ENCODE results near the gene RPS6KA4. TPM values are rescaled to one million over a fixed set of nuclear protein-coding genes. Genes with fewer than 3 reads are reported as not detected.
A peak's percentile ranks its signal among the peaks of the same experiment; 100 is the strongest.

RPS6KA4 gene
- polyA plus RNA-seq, 10 donors: 9.7 to 15.8 (median 12.3) TPM

DNA sequence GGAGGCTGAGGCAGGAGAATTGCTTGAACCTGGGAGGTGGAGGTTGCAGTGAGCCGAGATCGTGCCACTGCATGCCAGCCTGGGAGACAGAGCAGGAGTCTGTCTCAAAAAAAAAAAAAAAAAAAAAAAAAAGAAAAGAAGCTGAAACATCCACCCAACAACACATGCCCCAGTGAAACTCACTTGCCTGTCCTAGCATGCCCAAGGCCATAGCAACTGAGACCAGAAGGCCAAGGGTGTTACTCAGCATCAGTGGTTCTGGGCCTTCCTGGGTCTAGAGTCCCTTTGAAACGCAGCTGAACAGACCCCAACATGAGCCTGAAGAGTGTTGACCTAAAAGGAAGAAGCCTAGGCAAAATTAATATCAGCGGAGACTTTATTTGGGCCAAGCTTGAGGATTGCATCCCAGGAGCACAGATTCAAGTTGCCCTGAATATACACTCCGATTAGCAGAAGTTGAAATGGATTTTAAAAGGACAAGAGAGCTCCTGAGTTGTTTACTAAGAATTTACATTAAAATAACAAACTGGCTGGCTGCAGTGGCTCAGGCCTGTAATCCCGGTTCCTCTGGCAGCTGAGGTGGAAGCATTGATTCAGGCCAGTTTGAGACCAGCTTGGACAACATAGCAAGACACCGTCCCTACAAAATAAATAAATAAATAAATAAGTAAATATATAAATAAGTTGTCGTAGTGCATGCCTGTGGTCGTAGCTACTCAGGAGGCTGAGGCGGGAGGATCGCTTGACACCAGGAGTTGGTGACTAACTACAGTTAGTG is 34.1 kb upstream of the RPS6KA4 start:
- no peak for DNase-seq

DNA sequence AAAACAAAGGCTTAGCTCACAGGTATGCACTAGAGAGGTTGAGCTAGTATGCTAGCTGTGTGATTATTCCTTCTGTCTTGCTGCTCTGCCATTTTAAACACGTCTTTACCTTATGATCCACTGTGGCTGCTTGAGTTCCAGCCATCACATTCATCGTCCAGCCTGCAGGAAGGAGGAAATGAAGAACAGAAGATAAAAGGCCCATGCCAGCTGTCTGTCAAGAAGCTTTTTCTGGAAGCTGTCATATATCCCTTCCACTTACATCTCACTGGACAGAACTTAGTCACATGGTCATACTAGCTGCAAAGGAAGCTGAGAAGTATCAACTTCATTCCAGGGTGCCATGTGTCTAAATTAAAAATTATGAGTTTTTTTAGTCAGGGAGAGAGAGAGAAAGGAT is 31.6 kb upstream of the RPS6KA4 start:
- no peak for DNase-seq

DNA sequence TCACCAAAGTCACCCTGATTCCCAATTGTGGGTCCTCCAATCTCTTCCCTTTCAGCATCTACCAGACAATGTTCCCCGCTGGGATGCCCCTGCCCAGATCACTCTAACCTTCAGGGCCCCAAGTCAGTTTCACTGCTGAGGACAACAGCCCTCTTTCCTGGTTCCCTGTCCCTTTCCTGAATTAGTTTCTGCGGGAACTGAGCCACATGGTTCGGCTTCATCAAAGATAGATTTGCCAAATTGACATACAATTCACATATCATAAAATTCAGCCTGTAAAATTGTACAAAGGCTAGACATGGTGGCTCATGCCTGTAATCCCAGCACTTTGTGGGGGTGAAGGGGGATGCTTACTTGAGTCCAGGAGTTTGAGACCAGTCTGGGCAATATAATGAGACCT is 31.0 kb upstream of the RPS6KA4 start:
- DNase-seq: no peak

DNA sequence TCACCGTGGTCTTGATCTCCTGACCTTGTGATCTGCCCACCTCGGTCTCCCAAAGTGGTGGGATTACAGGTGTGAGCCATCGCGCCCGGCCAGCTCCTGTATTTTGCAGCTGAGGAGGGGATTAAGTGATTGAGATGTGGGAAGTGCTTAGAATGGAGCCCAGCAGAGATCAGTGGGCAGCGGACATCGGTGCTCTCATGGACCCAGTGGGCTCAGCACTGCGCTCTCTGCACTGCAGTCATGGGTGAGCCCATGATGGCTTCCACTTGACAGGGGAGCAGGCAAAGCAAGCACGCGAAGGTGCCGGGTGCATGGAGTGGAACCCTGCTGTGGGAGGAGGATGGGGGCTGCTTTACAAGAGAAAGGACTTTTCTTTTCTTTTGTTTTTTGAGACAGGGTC is 28.1 kb upstream of the RPS6KA4 start:
- no peak for DNase-seq

DNA sequence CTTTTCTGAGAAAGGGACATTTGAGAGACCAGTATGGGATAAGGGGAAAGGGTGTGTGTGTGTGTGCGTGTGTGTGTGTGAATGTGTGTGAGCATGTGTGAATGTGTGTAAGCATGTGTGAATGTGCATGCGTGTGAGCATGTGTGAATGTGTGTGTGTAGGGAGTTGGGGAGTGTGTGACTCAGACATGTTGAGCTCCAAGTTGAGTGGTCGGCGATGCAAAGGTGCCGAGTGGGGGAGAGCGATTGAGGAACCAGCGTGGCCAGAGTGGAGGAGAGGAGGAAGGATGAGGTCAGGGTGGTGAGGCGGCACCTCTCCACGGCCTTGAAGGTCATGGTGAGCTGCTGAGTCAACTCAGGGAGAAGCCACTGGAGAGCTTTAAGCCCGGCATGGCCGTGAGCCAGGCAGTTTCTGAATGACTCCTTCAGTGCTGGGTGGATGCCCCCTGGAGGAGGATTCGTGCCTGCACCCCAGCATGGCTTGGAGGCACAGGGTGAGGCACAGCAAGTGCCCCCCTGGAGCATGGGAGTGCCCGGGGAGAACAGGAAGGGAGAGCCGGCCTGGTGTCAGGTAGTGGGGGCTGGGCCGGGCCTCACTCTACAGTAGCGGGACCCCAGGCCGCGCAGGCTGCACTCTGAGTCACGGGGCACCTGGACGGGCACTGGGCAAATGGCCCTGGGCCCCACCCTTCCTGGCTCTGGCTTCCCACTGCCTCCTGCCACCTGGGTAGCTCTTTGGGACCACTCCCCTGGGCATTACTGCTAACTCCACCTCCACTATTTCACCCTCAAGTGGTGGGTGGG is 27.2 kb upstream of the RPS6KA4 start:
- peak in 2 of 3 donors; percentile 48 to 57 for DNase-seq

DNA sequence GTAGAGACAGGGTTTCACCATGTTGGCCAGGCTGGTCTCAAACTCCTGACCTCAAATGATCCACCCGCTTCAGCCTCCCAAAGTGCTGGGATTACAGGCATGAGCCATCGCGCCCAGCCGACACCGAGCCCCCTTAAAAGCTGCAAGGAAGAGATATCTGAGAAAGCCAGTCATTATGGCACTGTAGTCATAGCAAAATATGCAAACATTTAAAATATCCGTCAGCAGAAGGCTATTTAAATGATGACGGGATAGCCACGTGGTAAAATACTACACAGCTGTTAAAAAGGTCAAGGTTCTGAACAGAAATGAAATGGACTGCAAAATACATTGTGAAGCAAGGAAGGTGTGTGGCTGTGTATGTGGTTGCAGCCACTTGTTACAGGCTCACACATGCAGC is 25.4 kb upstream of the RPS6KA4 start:
- no peak for DNase-seq

DNA sequence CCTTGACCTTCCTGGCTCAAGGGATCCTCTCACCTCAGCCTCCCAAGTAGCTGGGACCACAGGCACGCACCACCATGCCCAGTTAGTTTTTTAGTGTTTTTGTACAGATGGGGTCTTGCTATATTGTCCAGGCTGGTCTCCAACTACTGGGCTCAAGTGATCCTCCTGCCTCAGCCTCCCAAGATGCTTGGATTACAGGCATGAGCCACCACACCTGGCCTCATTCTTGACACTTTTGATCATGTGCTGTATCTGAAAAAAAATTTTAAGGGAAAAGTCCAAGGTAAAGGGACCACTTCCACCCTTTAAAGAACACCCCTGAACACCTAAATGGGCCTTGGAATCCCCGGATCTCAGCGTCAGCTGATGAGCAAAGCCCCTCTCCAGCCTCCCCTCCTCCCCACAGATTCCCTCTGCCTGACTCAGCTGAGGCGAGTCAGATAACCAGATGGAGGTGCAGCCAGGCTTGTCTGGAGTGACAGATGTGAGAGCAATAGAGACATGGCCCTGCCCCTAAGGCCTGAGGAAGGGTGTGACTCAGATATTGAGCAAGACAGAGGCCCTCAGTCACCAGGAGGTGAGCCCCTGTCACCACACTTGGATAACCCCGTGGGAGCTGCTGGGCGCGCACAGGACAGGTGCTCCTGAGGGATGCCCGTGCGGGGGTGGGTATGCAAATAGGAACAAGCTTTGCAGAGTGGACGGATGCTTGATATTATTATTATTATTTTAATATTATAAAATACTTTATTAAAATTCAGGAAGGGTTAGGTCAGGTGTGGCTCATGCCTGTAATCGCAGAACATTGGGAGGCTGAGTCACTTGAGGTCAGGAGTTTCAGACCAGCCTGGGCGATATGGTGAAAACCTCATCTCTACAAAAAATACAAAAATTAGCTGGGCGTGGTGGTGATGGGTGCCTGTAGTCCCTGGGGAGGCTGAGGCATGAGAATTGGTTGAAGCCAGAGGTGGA is 23.9 kb upstream of the RPS6KA4 start:
- DNase-seq: peak in 1 of 3 donors; percentile 89

DNA sequence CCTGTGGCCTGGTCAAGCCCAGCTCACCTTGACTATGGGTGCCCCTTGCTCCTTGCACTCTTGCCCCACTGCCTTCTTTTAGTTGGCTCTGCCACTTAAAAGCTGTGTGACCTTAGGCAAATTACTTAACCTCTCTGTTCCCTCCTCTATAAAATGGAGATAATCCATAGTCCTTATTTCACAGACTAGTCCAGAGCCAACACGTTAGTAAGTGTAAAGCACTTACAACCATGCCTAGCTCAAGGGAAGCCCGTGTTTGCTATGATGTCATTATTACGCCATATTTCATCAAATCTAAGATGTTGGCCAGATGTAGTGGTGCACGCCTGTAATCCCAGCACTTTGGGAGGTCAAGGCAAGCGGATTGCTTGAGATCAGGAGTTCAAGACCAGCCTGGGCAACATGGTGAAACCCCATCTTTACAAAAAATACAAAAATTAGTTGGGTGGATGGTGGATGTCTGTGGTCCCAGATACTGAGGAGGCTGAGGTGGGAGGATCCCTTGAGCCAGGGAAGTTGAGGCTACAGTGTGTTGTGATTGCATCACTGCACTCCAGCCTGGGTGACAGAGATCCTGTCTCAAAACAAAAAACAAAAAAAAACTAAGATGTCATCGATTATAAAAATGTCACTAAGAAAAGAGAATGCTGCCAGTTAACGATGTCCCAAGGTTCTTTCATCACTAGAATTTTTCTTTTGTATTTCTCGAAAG is 21.3 kb upstream of the RPS6KA4 start:
- DNase-seq: no peak

DNA sequence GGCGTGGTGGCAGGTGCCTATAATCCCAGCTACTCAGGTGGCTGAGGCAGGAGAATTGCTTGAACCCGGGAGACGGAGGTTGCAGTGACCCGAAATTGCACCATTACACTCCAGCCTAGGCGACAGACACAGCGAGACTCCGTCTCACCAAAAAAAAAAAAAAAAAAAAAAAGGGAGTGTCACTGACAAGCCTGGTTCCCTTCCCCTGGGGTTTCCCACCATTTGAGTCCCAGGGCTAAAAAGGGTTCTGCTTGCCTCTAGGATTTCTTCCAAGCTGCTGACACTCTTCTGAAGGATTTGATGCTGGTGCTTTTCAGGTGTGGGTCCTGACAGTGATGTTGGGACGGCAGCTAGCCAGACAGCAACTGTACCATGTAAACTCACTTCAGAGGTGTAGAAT is 20.2 kb upstream of the RPS6KA4 start:
- no peak for DNase-seq

DNA sequence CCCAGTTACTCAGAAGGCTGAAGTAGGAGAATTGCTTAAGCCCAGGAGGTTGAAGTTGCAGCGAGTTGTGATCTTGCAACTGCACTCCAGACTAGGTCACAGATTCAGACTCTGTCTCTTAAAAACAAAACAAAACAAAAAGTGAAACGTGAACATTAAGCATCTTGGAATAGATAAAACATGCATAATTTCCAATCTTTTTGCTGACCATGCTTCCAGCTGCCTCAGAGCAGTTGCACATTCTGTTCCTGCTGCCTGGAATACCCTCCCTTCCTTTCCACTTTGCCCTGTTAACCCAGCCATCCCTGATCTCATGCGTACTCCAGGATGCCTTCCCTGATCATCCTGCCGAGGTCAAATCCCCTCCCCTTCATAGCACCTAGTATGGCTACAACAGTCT is 19.7 kb upstream of the RPS6KA4 start:
- no peak for DNase-seq

DNA sequence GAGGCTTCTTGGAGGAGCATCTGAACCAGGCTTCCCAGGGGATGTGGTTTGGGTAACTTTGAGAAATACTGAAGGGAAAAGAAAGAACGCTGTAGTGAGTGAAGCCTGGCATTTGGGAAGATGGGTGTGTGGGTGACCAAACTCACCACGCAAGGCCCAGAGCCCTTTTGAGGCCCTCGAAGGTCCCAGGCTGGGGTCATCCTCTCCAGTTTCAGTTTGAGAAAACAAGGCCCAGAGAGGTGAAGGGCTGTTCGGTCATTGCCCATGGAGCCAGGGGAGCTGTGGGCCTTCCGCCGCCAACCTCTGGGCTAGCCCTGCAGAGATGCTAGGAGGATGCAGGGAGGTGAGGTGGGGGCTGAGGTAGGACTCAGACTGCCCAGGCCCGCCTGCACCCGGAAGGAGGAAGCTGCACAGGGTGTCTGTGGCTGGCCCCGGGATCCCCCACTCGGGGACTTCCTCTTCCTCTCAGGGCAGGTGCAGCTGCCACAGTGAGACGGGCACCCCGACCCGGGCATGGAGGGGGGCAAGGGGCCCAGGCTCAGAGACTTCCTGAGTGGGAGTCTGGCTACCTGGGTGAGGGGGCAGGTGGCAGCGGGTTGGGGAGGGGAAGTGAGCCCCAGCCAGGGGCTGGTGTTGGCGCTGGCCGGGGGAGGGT is 19.1 kb upstream of the RPS6KA4 start, which contains the start of gene CCDC88B:
Gene CCDC88B (plus strand): TSS at position 451 of the 655 bp plus-strand sequence. CDS start 63 bp downstream, at position 514.
- no peak for DNase-seq

DNA sequence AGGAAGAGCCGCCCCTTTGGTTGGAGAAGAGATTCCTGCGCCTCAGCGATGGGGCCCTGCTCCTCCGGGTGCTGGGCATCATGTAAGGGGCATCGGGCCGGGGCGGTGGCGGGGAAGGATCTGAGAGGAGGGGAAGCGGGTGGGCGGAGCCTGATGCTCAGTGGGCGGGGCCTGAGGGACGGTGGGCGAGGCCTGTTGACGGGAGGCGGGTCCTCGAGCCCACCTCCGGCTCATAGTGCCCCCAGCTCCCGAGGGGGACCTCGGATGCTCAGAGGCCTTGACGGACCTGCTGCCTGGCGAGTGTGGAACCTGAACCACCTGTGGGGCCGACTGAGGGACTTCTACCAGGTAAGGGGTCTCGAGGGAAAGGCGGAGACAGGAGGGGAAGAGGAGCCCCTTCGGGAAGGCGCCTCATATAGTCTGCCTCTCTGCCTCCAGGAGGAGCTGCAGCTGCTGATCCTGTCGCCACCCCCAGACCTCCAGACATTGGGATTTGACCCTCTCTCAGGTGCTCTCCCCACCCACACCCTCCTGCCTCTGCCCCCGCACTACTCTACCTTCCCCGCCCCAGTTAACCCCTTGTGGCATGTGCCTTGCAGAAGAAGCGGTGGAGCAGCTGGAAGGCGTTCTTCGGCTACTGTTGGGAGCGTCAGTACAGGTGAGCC is 18.2 kb upstream of the RPS6KA4 start:
- peak in 1 of 3 donors; percentile 47 for DNase-seq

DNA sequence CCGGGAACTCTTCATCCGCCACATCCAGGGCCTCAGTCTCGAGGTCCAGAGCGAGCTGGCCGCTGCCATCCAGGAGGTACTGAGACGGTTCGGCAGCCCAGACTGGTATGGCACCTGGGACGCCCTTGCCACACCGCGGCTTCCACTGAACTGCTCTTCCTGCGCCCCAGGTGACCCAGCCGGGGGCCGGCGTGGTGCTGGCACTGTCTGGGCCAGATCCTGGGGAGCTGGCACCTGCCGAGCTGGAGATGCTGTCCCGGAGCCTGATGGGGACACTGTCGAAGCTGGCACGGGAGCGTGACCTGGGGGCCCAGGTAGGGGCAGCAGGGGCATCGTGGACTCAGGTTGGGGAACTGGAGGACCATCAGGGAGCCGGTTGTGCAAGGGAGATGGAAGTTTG is 17.5 kb upstream of the RPS6KA4 start:
- DNase-seq: no peak

DNA sequence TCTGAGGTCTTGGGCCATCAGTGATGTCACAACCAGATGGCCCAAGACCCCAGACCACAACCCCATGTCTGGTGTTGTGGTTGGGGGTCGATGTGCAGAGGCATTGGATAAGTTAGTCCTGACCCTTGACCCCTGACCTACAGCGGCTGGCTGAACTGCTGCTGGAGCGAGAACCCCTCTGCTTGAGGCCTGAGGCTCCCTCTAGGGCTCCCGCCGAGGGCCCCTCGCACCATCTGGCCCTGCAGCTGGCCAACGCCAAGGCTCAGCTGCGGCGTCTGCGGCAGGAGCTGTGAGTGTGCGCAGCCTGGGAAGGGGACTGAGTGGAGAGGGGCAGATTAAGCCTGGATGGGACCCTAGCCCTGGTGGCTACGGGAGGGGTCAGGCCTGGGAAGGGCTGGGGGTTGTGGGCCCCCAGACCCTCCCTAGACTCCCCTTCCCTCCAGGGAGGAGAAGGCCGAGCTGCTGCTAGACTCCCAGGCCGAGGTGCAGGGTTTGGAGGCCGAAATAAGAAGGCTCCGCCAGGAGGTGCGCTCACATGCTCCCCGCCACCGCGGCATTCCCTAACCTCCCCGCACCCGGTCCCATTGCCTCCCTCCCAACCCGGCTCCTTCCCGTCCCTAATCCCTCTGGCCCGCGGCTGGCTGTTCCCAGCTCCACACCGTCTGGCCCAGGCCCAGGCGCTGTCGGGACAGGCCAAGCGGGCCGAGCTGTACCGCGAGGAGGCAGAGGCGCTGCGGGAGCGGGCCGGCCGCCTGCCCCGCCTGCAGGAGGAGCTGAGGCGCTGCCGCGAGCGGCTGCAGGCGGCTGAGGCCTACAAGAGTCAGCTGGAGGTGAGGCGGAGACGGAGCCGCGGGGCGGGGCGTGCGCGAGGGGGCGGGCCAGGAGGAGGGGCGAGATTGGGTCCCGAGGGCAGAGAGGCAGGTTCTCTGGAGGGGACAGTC is 16.8 kb upstream of the RPS6KA4 start:
- DNase-seq: peak; percentile 72 to 87 (median 77)

DNA sequence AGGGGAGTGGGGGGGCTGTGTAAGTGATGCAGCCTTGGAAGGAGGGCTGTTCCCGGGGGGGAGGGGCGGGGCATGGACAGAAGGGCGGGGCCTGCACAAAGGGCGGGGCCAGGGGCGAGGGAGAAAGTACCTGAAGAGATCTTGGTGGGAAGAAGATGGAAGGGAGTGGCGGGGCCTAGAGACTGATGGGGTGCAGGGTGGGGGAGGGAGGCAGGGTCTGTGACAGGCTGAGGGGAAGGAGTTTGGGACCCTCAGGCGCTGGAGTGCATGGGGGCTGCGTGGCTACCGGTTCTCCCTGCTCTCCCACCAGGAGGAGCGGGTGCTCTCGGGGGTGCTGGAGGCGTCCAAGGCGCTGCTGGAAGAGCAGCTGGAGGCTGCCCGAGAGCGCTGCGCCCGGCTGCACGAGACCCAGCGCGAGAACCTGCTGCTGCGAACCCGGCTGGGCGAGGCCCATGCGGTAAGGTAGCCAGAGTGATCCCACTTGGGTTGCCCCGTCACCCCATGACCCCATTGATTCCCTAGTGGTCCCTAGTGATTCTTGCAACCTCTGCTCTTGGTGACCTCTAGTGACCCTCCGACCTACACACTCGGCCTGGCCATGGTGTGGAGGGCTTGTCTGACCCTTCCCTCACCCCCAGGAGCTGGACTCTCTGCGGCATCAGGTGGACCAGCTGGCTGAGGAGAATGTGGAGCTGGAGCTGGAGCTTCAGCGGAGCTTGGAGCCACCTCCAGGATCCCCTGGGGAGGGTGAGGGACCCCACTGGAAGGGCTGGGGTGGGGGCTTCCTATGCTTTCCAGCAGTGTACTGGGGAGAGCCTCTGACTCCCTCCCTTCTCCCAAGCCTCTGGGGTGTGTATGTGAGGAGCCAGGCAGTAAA is 15.9 kb upstream of the RPS6KA4 start:
- no peak for DNase-seq

DNA sequence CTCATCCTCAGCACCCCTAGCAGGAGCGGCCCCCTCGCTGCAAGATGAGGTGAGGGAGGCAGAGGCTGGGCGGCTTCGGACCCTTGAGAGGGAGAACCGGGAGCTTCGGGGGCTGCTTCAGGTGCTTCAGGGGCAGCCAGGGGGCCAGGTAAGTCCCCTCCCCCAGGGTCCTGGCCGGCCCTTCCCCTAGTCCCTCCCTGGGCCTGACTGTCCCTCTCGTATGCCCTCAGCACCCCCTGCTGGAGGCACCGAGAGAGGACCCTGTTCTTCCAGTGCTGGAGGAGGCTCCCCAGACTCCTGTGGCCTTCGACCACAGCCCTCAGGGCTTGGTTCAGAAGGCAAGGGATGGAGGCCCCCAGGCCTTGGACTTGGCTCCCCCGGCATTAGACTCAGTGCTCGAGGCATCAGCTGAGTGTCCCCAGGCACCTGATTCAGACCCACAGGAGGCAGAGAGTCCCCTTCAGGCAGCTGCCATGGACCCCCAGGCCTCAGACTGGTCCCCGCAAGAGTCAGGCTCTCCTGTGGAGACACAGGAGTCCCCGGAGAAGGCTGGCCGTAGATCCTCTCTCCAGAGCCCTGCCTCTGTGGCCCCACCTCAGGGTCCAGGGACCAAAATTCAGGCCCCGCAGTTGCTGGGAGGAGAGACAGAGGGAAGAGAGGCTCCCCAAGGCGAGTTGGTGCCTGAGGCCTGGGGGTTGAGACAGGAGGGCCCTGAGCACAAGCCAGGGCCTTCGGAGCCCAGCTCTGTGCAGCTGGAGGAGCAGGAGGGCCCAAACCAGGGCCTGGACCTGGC is 15.0 kb upstream of the RPS6KA4 start:
- no peak for DNase-seq

DNA sequence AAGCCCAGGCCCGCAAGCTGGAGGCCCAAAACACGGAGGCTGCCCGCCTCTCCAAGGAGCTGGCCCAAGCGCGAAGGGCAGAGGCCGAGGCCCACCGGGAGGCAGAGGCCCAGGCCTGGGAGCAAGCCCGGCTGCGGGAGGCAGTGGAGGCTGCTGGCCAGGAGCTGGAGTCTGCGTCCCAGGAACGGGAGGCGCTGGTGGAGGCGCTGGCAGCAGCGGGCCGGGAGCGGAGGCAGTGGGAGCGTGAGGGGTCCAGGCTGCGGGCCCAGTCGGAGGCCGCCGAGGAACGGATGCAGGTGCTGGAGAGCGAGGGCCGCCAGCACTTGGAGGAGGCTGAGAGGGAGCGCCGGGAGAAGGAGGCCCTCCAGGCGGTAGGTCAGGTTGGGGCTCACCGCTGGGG is 14.2 kb upstream of the RPS6KA4 start:
- DNase-seq: peak in 1 of 3 donors; percentile 83

Data from muscle of back (tissue), 11 donors.